Measurements from ENCODE around the gene ACTG2. TPM values are rescaled to one million over a fixed set of nuclear protein-coding genes. Genes with fewer than 3 reads are reported as not detected.

Gene ACTG2
- total RNA-seq, 4 donors from 2014 or later, result 171 to 1,273 (median 578) TPM

DNA sequence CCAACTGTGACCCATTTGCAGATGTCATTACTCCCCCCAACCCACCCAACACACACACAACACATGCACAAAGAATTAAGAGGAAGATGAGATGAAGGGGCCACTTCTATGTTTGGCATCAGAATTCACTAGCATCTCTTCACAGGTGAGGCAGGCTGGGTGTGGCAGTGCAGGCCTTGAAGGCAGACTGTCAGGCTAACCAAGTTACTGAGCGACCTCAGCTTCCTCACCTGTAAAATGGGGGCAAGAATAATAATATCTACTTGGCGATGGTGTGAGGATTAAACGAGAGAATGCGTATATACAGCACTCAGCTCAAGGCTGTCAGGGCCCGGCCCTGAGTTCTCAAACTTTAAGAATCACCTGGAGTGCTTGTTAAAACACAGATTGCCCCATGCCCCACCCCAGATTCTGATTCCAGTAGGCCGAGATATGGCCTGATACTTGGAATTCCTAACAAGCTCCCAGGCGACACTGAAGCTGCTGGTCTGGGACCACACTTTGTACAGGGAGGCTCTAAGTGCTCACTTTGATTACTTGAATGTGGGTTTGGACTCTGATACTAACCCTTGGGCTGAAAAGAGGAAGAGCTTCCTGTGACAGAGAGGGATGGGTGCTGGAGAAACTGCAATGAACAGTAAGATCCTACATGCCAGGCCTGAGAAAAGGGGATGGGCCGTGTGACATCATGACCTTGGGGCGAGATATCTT, 1.1 kb downstream of the ACTG2 start:
- TF ChIP-seq POLR2A (IDR thresholded peaks at IDR 0.05), result no peak
- TF ChIP-seq, protein P1, sequence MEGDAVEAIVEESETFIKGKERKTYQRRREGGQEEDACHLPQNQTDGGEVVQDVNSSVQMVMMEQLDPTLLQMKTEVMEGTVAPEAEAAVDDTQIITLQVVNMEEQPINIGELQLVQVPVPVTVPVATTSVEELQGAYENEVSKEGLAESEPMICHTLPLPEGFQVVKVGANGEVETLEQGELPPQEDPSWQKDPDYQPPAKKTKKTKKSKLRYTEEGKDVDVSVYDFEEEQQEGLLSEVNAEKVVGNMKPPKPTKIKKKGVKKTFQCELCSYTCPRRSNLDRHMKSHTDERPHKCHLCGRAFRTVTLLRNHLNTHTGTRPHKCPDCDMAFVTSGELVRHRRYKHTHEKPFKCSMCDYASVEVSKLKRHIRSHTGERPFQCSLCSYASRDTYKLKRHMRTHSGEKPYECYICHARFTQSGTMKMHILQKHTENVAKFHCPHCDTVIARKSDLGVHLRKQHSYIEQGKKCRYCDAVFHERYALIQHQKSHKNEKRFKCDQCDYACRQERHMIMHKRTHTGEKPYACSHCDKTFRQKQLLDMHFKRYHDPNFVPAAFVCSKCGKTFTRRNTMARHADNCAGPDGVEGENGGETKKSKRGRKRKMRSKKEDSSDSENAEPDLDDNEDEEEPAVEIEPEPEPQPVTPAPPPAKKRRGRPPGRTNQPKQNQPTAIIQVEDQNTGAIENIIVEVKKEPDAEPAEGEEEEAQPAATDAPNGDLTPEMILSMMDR (IDR thresholded peaks at IDR 0.05), result no peak
- Histone ChIP-seq H3K4me3 (peak overlapping the region; percentile 35 to 76), H3K4me1 (peaks cover 0 to 8% of the 10 kb centered on the region in 2 donors), H3K27ac (peak overlapping the region; percentile 93 to 97), H3K9me3 (no peaks in the 10 kb centered on the region), H3K27me3 (no peaks in the 10 kb centered on the region), H3K36me3 (no peaks in the 10 kb centered on the region)
- DNase-seq, result no peak
- intact Hi-C loops (cut with DNase I; ENCODE audit: low total_unique reads), result no loop called here

DNA sequence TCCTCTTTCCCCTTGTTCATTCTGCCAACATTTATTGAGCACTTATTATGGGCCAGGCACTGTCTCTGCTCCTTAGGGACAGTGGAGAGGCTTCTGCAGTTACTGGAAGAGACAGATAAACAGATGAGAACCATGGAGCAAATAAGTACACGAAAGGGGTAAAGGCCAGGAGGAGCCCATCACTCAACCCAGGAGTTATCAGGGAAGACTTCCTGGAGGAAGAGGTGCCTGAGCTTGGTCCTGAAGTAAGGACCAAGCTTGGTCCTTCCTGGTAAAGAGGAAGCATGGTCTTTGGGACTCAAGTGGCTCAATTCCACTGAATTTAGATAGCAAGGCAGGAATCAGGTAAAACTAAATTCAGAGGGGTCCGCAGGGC, 1.7 kb downstream of the ACTG2 start:
- Histone ChIP-seq H3K4me1 (peaks cover 0 to 3% of the 10 kb centered on the region in 2 donors), H3K36me3 (no peaks in the 10 kb centered on the region), H3K4me3 (peak overlapping the region; percentile 35 to 76), H3K9me3 (no peaks in the 10 kb centered on the region), H3K27ac (peak overlapping the region; percentile 93 to 97), H3K27me3 (no peaks in the 10 kb centered on the region)
- intact Hi-C loops (cut with DNase I; ENCODE audit: low total_unique reads), result no loop called here
- TF ChIP-seq POLR2A (IDR thresholded peaks at IDR 0.05), result no peak
- TF ChIP-seq, protein P1 (IDR thresholded peaks at IDR 0.05), result no peak
- no peak for DNase-seq

DNA sequence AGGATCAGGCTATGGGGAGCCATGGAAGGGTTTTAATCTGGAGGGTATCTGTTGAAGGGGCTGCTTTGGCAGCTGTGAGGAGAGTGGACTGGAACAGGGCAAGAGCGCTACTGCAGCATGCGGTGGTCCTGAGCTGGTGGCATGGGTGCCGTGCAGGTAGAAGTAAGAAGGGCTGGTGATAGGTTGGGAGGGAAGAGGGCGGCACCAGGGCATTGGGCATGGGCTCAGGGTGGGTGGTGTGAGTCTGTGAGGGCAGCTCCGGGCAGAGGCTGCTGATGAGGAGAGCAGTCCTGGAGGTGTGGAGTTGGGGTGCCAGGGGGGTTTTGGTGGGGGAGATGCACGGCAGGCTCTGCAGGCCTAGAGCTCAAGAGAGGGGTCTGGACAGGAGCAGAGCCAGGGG, 2.1 kb downstream of the ACTG2 start:
- no peaks in the 10 kb centered on the region for H3K36me3 ChIP-seq
- H3K27me3 ChIP-seq, result no peaks in the 10 kb centered on the region
- intact Hi-C loops (cut with DNase I; ENCODE audit: low total_unique reads), result no loop called here
- peak overlapping the region; percentile 35 to 76 for H3K4me3 ChIP-seq
- H3K9me3 ChIP-seq, result no peaks in the 10 kb centered on the region
- TF ChIP-seq, protein P1 (IDR thresholded peaks at IDR 0.05), result no peak
- peak in 1 of 2 donors; percentile 20 for TF ChIP-seq POLR2A (IDR thresholded peaks at IDR 0.05)
- H3K27ac ChIP-seq, result peak overlapping the region; percentile 93 to 97
- H3K4me1 ChIP-seq, result no peaks in the 10 kb centered on the region
- DNase-seq, result no peak

DNA sequence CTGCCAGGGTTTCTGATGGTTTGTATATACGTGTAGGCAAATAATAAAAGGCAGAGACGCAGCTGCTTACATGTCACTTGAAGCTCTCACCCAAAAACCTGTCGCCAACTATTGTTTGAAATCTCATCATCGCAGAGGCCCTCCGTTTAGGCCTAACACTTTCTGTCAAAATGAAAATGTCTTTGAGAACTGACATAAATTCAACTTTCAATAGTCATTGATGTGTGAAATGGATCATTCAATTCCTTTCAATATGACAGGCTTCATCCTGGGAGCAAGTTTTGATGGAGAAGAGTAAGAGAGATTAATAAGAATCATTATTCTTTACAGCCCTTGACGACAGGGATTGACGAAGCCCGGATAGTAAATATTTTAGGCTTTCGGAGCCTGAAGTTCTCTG, 2.7 kb downstream of the ACTG2 start:
- peak overlapping the region; percentile 35 to 76 for H3K4me3 ChIP-seq
- no peaks in the 10 kb centered on the region for H3K4me1 ChIP-seq
- DNase-seq, result no peak
- intact Hi-C loops (cut with DNase I; ENCODE audit: low total_unique reads), result no loop called here
- H3K27me3 ChIP-seq, result no peaks in the 10 kb centered on the region
- no peak for TF ChIP-seq POLR2A (IDR thresholded peaks at IDR 0.05)
- TF ChIP-seq, protein P1 (IDR thresholded peaks at IDR 0.05), result no peak
- no peaks in the 10 kb centered on the region for H3K9me3 ChIP-seq
- no peaks in the 10 kb centered on the region for H3K36me3 ChIP-seq
- peak overlapping the region; percentile 93 to 97 for H3K27ac ChIP-seq

DNA sequence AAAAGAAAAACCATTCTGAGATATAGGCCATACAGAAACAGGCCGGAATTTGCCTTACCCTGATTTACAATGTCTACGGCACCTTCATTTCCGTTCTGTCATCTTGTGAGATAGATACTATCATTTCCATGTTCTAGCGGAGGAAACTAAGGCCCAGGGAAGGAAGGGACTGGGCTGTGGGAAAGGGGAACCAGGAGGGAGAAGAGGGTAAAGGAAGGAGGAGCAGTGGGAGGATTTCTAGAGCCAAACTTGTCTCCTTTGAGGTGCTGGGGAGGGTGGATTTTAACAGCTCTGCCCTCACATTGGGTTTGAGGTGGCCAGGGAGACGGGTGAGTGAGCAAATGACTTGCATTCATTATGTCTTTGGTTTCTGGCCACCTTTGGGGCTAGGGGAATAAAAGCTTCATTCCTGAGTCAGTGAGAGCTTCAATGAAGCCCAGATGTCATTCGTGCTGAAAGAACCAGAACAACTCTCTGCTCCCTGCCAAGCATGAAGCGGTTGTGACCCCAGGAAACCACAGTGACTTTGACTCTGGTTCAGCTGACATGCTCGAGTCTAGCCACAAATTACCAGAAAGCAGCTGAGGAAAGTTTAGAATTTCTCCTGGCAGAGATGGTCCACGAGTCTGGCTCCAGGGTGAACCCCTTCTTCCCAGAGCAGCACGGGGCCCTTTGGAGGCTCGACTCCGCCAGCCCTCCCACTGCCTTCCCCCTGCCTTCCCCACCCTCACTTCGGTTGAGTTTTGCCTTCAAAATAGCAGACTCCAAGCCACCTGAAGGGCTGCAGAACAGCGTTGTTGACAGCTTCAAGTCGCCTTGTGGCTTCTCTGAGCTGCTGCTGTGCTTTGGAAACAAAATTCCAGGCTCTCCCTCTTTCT, 3.8 kb downstream of the ACTG2 start:
- H3K27me3 ChIP-seq, result no peaks in the 10 kb centered on the region
- no peak for TF ChIP-seq POLR2A (IDR thresholded peaks at IDR 0.05)
- H3K9me3 ChIP-seq, result no peaks in the 10 kb centered on the region
- peak overlapping the region; percentile 93 to 97 for H3K27ac ChIP-seq
- intact Hi-C loops (cut with DNase I; ENCODE audit: low total_unique reads), result no loop called here
- DNase-seq, result no peak
- H3K4me3 ChIP-seq, result peak overlapping the region; percentile 35 to 76
- no peaks in the 10 kb centered on the region for H3K4me1 ChIP-seq
- H3K36me3 ChIP-seq, result no peaks in the 10 kb centered on the region

Data from uterus (tissue), 4 donors.